ENCODE measurements around the gene SLC6A5.
A peak's percentile ranks its signal among the peaks of the same experiment; 100 is the strongest.
"Not testable (repeated sequence)": the region's sequence is repeated elsewhere in the genome, so short reads cannot be mapped to it uniquely, and the experiment has no call there.

The SLC6A5 gene

GRCh38 chr11:20599221-20600019 lies at the start of gene SLC6A5:
Gene SLC6A5, plus strand, starts transcription at chr11:20599608. Its CDS starts 65 bp downstream, at chr11:20599673.
- peak; percentile 67 for DNase-seq

DNA sequence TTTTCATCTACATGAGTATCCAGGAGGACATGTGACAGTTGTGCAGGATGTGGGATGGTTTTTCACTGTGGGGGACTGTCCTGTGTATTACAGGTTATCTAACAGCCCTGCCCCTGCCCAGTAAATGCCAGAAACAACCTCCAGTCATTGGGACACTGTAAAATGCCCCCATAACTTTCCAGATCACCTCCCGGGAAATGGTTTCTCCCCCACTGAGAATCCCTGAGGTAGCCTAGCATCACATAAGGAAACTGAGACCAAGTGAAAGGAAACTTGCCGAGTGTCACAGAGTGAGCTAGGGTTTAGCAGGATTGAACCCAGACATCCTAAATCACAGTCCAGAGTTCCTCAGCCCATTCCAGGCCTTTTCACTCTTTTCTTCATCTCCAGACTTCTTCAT lies 48.3 kb upstream of the SLC6A5 start:
- no peak for DNase-seq

DNA sequence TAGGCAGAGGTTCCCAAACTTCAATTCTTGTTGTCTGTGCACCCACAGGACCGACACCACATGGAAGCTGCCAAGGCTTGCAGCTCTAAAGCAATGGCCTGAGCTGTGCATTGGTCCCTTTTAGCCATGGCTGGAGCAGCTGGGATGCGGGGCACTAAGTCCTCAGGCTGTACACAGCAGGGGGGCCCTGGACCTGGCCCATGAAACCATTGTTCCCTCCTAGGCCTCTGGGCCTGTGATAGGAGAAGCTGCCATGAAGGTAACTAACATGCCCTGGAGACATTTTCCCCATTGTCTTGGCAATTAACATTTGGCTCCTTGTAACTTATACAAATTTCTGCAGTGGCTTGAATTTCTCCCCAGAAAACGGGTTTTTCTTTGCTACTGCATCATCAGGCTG lies 43.6 kb upstream of the SLC6A5 start:
- DNase-seq: no peak

- not testable (repeated sequence) for DNase-seq
Observed at GRCh38 chr11:20556396-20556795, 43.0 kb upstream of the SLC6A5 start.

- DNase-seq: no peak
Observed at GRCh38 chr11:20558741-20559140, 40.7 kb upstream of the SLC6A5 start.

- DNase-seq: no peak
Observed at GRCh38 chr11:20559523-20560300, 39.7 kb upstream of the SLC6A5 start.

GRCh38 chr11:20561915-20562314 lies 37.5 kb upstream of the SLC6A5 start:
- no peak for DNase-seq

DNA sequence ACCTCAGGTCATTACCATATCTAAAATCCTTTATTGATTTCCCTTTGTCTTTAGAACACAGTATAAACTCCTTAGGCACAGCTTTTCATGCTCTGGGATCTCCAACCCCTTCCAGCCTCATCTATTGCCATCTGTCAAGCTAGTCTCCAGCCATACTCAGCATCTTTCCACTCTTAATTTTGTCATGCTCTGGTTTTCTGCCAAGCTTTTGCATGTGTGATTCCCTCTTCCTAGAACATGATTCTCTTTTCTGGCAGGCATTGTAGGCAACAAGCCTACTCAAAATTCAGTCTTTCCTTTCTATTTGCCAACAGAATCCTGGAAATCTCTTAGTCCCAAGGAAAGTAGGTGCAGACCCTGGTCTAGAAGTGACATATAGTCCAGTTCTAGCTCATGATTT lies 35.5 kb upstream of the SLC6A5 start:
- no peak for DNase-seq

DNA sequence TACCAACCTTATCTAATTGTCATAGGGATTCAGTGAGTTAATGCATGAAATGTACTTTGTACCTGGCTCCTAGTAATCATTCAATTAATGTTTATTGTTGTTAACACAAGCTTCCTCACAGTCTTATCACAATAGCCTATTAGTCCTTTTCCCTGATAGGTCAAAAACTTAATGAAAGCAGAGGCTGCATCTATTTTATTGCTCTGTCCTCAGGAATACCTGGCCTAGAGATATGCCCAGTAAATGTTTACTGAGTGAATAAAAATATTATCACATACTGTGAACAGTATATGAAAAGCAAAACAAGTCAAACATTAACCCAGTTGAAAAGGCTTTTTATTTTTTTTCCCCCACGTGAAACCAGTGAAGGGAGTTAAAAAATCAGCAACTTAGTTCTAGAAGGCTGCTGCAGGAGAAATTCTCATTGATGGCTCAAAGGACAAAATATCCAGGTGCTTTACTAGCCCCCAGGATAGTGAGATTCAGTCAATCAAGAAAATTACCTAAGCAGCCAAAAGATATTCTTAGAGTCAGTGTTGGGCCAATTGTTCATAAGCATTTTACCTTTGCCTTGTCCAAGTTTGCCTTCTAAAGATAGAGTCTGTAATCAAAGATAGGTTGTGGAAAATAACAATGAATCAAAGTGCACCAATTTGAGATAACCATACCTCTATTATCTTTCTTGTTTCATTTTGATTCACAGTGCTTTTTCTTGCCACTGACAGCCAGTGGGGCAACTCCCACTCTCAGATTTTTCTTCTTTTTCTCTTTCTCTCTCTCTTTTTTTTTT lies 34.4 kb upstream of the SLC6A5 start:
- DNase-seq: no peak

- DNase-seq: not testable (repeated sequence)
Observed at GRCh38 chr11:20566115-20566514, 33.3 kb upstream of the SLC6A5 start.

DNA sequence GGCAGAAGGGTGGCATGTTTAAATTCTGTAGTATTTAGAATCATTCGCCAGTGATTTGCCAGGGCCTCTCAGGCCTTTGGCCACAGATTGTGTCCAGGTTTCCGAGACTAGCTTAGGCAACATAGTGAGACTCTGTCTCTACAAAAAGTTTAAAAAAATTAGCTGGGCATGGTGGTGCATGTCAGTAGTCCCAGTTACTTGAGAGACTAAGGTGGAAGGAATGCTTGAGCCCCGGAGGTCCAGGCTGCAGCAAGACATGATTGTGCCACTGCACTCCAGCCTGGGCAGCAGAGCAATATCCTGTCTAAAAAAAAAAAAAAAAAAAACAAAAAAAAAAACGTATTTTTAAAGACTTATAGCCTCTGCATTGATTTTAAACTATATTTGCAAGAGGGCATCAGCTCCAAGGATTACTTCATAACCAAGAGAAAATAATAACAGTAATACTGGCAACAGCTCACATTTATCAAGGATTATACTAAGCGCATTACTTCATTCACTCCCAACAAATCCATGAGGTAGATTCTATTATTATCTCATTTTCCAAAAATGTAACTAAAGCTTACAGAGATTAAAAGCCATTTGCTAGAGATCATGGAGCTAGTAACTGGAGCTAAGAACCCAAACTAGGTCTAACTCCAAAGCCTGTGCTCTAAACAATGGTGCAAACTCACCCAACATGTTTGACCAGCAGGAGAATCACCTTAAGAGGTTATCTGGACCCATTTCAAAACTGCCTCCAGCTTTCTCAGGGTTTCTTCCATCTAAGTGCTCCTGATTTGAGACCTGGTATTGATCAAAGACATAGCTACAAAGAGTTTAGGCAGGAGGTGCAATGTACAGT lies 32.6 kb upstream of the SLC6A5 start:
- no peak for DNase-seq

DNA sequence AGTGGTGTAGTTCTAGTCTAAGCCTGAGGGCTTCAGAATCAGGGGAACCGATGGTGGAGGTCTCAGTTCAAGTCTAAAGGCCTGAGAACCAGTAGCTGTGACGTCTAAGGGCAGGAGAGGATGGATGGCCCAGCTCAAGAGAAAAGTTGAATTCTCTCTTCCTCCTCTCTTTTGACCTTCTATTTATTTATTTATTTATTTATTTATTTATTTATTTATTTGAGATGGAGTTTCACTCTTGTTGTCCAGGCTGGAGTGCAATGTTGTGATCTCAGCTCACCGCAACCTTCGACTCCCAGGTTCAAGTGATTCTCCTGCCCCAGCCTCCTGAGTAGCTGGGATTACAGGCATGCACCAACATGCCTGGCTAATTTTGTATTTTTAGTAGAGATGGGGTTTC lies 19.7 kb upstream of the SLC6A5 start:
- not testable (repeated sequence) for DNase-seq

GRCh38 chr11:20583201-20583600 lies 16.2 kb upstream of the SLC6A5 start:
- no peak for DNase-seq

DNA sequence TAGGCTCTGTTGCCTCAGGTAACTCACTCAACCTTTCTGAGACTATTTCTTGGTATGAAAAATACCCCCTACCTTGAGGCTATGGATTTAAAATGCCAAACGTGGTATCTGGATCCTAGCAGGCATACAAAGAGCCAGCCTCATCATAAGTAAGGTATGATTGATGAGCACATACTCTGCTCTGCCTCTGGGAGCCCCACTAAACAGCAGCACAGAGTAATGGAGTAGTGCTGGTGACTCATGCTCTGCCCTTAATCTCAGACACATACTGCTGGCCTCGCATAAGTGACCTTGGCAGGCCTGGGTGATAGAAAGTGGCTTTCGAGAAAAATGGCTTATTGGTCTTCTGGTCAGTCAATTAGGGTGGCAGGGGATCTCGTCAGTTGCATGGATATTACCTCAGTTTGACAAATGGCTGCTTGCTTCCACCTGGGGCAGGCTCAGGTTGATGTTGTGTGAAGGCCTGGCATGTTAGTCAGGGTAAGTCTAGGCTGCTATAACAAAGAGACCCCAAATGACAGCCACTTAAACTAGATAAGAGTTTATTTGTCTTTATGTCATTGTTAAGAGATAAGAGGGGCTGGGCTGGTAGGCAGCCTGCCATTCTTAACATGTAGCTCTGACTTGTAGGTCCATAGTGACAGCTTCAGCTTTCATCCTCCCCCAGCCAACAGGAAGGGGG lies 15.2 kb upstream of the SLC6A5 start:
- DNase-seq: no peak

DNA sequence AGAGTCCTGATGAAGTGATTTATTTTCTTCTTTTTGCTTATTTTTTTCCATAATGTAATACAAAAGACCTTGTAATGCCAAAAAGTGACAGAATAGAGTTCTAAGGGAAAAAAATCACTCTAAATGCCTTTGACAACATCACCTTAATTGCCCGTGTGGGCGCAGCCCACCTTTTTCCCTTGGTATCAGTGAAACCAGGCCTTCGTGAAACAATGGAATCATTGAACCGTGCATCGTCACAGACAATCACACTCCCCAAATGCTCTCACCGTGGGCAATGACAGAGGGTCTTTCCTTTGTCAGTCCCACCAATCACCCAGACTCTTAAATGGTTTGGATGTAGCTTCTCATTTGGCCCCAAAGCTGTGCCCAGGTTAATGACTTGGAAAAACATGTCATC lies 9.6 kb upstream of the SLC6A5 start:
- DNase-seq: no peak

- DNase-seq: no peak
Observed at GRCh38 chr11:20590381-20590780, 9.0 kb upstream of the SLC6A5 start.

GRCh38 chr11:20592741-20593140 lies 6.7 kb upstream of the SLC6A5 start:
- DNase-seq: no peak

GRCh38 chr11:20594274-20595061 lies 4.9 kb upstream of the SLC6A5 start:
- DNase-seq: no peak

DNA sequence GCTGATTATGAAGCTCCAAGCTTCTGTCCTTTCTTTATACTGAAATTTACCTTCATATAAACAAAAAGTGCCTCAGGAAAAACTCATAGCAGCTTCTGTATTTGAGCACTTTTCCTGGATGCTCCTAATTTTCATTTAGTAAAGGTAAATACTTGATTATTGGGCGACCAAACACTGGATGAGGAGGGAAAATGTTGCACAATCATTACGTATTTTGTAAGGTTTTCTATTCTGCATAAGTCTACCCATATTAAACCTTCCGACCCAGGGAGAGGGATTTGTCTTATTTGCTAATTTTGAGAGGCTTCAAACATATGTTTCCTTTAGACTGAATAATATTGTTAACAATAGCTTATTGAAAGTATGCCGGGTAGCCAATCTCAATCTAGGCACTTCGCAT lies 4.3 kb upstream of the SLC6A5 start:
- DNase-seq: no peak

DNA sequence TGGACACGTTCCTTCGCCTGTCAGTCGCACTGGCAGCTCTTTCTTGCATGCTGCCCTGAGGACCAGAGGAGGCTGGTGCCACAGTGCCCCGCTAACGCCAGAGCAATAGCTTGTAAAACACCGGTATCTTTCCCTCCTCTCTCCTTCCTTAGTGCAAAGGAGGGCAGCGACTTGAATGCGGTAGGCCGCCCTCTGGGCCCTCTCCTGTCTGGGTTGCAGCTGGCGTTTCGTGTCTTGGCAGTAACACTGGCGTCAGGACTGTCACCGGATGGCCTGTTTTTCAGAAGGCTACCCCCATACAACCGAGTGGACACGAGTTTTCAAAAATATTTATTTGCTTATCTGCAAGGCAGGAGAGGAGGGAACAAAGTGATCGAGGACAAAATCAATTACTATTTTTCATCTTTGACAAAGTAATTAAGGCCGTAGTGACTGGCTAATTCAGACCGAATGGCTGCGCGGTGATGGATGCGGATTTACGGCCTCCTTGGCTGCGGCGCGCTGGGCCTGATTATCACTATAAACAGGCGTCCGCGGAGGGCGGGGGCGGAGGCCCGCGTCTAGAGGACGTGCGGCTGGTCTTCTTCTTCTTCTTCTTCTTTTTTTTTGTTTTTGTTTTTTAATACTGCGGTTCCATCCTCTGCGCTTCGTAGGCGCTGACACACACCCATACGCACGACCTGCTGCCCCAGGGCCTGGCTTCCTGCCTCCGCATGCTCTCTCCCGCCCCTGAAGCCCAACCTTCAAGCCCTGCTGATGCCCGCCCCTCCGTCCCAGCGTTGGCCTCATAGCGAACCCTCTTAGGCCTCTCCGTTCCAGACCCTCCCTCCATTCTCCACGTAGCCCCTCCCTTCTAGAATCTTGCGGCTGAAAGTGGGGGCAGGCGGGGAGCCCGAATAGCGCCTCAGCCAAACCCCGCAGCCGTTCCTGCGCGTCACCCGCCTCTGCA lies 2.9 kb upstream of the SLC6A5 start:
- no peak for DNase-seq

All from activated CD4-positive, alpha-beta T cell treated with anti-CD3 and anti-CD28 coated beads for 48 hours (primary cell).